ENCODE results near the gene CDK14. TPM values are rescaled to one million over a fixed set of nuclear protein-coding genes. Genes with fewer than 3 reads are reported as not detected.

Gene CDK14
- total RNA-seq, 1 donor, result 41.0 TPM

- TF ChIP-seq CTCF (IDR thresholded peaks at IDR 0.05; ENCODE audit: insufficient read depth, low read depth, low read length), result no peak
- no peak for DNase-seq (ENCODE audit: low read depth)
- H3K4me3 ChIP-seq (ENCODE audit: low read depth, low read length), result no peak overlapping the region
Measured at GRCh38 chr7:90830308-90830707, 234.2 kb downstream of the CDK14 start.

GRCh38 chr7:90832726-90833125 lies 236.6 kb downstream of the CDK14 start:
- no peak for DNase-seq (ENCODE audit: low read depth)
- TF ChIP-seq CTCF (IDR thresholded peaks at IDR 0.05; ENCODE audit: insufficient read depth, low read depth, low read length), result no peak
- H3K4me3 ChIP-seq (ENCODE audit: low read depth, low read length), result no peak overlapping the region

- no peak for TF ChIP-seq CTCF (IDR thresholded peaks at IDR 0.05; ENCODE audit: insufficient read depth, low read depth, low read length)
- no peak overlapping the region for H3K4me3 ChIP-seq (ENCODE audit: low read depth, low read length)
- no peak for DNase-seq (ENCODE audit: low read depth)
Measured at GRCh38 chr7:90833443-90833842, 237.3 kb downstream of the CDK14 start.

GRCh38 chr7:90834771-90835170 lies 238.7 kb downstream of the CDK14 start:
- no peak for DNase-seq (ENCODE audit: low read depth)
- no peak for TF ChIP-seq CTCF (IDR thresholded peaks at IDR 0.05; ENCODE audit: insufficient read depth, low read depth, low read length)
- no peak overlapping the region for H3K4me3 ChIP-seq (ENCODE audit: low read depth, low read length)

GRCh38 chr7:90835861-90836260 lies 239.7 kb downstream of the CDK14 start:
- DNase-seq (ENCODE audit: low read depth), result no peak
- no peak overlapping the region for H3K4me3 ChIP-seq (ENCODE audit: low read depth, low read length)
- TF ChIP-seq CTCF (IDR thresholded peaks at IDR 0.05; ENCODE audit: insufficient read depth, low read depth, low read length), result no peak

GRCh38 chr7:90836937-90837336 lies 240.8 kb downstream of the CDK14 start:
- no peak for TF ChIP-seq CTCF (IDR thresholded peaks at IDR 0.05; ENCODE audit: insufficient read depth, low read depth, low read length)
- no peak overlapping the region for H3K4me3 ChIP-seq (ENCODE audit: low read depth, low read length)
- no peak for DNase-seq (ENCODE audit: low read depth)

- no peak overlapping the region for H3K4me3 ChIP-seq (ENCODE audit: low read depth, low read length)
- TF ChIP-seq CTCF (IDR thresholded peaks at IDR 0.05; ENCODE audit: insufficient read depth, low read depth, low read length), result no peak
- no peak for DNase-seq (ENCODE audit: low read depth)
Measured at GRCh38 chr7:90838799-90839198, 242.7 kb downstream of the CDK14 start.
